Measurements from ENCODE around the gene APCDD1L. TPM values are rescaled to one million over a fixed set of nuclear protein-coding genes. Genes with fewer than 3 reads are reported as not detected.

APCDD1L gene
- total RNA-seq, 1 experiment from 2014 or later: 2.6 TPM

DNA sequence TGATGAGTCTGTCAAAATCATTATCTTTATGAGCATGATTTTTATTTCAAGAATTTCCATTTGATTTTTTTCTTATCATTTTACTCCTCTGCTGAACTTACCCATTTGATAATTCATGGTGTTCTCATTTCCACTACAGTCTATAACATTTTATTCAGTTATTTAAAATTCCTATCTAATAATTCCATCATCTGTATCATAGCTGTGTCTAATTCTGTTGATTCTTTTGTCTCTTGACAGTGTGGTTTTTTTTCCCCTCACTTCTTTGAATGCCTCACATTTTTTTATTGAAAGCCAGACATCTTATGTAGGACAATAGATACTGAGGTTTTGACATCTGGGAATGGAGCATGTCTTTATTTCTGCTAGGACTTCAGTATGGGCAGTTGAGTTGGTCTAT lies 16.5 kb upstream of the APCDD1L start:
- no peak for DNase-seq
- no peak overlapping the region for H3K4me3 ChIP-seq (ENCODE audit: insufficient read depth, low read depth, low read length)
- H3K36me3 ChIP-seq (replicated peaks; ENCODE audit: control insufficient read depth, insufficient read depth, low read length): no peaks in the 10 kb centered on the region
- H3K27me3 ChIP-seq (ENCODE audit: control insufficient read depth, insufficient read depth, low read length): no peaks in the 10 kb centered on the region

DNA sequence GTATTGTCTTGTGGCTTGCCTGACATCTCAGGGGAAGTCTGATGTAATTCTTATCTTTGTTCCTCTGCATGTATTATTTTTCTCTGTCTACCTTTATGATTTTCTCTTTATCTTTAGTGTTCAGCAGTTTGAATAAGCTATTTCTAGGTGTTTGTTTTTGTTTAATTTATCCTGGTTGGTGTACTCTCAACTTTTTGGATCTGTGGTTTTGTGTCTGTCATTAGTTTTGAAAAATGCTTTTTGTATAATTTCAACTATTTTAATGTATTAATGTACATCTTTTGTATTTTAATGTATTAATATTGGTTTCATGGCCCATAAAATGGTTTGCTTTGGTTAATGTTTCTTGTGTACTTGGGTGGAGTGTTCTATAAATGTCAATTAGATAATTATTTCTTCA lies 15.9 kb upstream of the APCDD1L start:
- no peak for DNase-seq
- Histone ChIP-seq H3K4me3 (ENCODE audit: insufficient read depth, low read depth, low read length) (no peak overlapping the region), H3K27me3 (ENCODE audit: control insufficient read depth, insufficient read depth, low read length) (no peaks in the 10 kb centered on the region)

DNA sequence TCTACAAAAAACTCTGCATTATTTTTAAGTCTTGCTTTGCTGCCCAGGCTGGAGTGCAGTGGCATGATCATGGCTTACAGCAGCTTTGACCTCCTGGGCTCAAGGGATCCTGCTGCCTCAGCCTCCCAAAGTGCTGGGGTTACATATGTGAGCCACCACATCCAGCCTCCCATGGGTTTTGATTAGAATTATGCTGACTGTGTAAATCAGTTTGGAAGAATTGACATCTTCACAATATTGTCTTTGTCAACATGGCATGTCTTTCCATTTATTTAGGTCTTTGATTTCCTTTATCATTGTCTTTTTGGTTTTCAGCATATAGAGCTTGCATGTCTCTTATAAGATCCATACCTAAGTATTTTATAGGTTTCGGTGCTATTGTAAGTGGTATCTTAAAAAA lies 13.2 kb upstream of the APCDD1L start:
- DNase-seq: no peak
- Histone ChIP-seq H3K4me3 (ENCODE audit: insufficient read depth, low read depth, low read length) (no peak overlapping the region), H3K27me3 (ENCODE audit: control insufficient read depth, insufficient read depth, low read length) (no peaks in the 10 kb centered on the region), H3K36me3 (replicated peaks; ENCODE audit: control insufficient read depth, insufficient read depth, low read length) (no peaks in the 10 kb centered on the region)

More for the DNA sequence above, 15.9 kb upstream of the APCDD1L start:
- no peaks in the 10 kb centered on the region for H3K36me3 ChIP-seq (replicated peaks; ENCODE audit: control insufficient read depth, insufficient read depth, low read length)

DNA sequence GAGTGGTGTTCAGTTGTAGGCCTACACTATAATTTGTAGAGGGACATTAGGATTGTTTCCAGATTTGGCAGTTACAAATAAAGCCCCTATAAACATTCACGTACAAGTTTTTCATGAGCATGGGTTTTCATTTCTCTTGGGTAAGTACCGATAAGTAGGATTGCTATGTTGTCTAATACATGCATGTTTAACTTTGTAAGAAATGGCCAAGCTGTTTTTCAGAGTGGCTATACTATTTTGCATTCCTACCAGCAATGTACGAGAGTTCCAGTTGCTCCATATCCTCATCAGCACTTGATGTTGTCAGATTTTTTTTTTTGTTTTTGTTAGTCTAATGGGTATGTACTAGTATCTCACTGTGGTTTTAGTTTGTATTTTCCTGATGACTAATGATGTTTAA lies 11.2 kb upstream of the APCDD1L start:
- H3K36me3 ChIP-seq (replicated peaks; ENCODE audit: control insufficient read depth, insufficient read depth, low read length): no peaks in the 10 kb centered on the region
- H3K27me3 ChIP-seq (ENCODE audit: control insufficient read depth, insufficient read depth, low read length): no peaks in the 10 kb centered on the region
- DNase-seq: no peak
- no peak overlapping the region for H3K4me3 ChIP-seq (ENCODE audit: insufficient read depth, low read depth, low read length)

DNA sequence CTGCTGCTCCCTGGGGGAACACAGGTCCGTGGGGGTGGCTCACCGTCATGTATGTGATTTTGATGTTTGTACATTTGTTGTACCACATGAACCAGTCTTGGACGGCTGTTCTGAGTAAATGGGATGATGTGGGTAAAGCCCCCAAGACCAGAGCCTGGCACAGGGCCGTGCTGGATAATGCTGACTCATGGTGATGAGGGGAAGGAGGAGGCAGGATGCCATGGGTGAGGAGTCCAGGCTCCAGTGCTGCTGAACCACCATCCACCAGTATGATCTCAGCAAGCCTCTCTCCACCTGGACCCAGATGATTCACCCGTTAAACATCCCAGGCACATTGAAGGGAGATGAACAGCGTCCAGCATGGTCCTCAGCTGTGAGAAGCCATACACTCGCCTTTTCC lies 9.6 kb upstream of the APCDD1L start:
- H3K27me3 ChIP-seq (ENCODE audit: control insufficient read depth, insufficient read depth, low read length): no peaks in the 10 kb centered on the region
- DNase-seq: no peak
- H3K4me3 ChIP-seq (ENCODE audit: insufficient read depth, low read depth, low read length): no peak overlapping the region
- no peaks in the 10 kb centered on the region for H3K36me3 ChIP-seq (replicated peaks; ENCODE audit: control insufficient read depth, insufficient read depth, low read length)

DNA sequence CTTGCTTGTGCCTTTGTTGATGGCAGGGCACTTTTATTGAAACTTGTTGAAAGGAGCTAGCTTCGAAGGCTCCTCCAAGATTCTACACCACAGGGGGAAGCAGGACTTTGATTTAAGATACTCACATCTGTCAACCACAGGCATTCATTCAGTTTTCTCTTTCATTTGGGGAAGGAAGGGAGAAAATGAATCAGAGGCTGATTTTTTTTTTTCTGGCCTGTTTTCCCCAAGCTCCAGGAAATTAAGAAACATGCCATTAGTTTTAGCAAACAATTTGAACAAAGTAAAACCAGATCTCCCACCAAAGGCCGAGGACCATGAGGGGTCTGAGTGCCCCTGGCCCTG lies 8.7 kb upstream of the APCDD1L start:
- DNase-seq: no peak
- no peaks in the 10 kb centered on the region for H3K36me3 ChIP-seq (replicated peaks; ENCODE audit: control insufficient read depth, insufficient read depth, low read length)
- no peak overlapping the region for H3K4me3 ChIP-seq (ENCODE audit: insufficient read depth, low read depth, low read length)
- no peaks in the 10 kb centered on the region for H3K27me3 ChIP-seq (ENCODE audit: control insufficient read depth, insufficient read depth, low read length)

DNA sequence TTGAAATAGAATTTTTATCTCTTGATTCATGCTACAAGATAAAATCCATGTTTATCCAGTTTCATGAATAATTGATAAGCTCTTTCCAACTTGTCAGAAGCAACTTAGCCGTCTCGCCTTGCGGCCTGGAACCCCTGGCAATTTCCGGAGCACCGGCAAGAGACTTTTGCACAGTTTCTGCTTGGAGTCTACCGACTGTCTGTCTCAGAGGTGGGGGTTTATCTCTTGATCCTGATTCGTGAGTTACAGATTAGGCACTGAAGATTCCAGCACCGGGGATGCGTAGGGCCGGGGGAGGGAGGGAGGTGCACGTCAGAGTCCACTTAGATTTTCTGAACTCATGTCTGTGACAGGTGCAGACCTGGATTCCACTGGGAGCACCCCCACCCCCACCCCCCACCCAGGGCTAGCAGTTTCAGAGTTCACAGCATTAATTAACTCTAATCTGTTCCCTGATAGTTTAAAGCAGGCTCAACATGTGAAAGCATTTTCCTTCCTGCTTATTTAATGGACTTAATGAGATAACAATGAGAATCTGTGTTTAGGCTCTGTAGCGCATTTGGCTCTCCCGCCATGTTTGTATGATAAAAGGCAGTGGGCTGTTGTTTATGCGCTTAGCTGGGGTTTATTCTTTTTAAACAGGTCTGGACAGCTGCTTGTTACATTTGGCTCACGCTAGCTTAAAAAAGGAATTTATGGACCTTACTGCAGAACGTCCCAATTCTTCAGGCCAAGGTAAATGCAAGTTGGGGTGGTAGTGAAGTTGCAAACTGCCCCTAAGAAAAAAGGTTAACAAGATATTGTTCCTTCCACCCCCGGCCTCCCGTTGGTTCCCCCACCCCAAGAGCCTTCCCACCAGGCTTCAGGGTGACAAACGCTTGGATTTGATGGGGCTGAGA lies 8.1 kb upstream of the APCDD1L start:
- Histone ChIP-seq H3K36me3 (replicated peaks; ENCODE audit: control insufficient read depth, insufficient read depth, low read length) (no peaks in the 10 kb centered on the region), H3K4me3 (ENCODE audit: insufficient read depth, low read depth, low read length) (no peak overlapping the region), H3K27me3 (ENCODE audit: control insufficient read depth, insufficient read depth, low read length) (no peaks in the 10 kb centered on the region)
- DNase-seq: no peak

DNA sequence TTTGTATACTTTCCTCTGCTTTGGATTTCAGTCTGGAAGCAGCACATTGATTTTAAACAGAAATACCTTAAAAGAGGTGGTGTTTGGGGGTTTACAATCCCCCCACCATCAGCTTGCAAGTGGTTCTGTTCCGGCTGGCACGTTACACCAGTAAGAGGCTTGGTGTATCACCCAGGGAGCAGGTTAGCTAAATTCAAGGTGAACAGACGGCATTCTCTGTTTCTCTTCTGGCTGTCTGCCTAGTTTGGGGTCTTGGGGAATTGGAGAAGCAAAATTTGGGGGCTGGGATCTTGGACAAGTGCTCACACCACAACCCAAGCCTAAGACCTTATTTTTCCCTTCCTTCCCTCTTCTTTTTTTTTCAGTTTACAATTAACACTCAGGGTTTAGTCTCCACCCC lies 7.5 kb upstream of the APCDD1L start:
- no peaks in the 10 kb centered on the region for H3K36me3 ChIP-seq (replicated peaks; ENCODE audit: control insufficient read depth, insufficient read depth, low read length)
- no peak for DNase-seq
- no peaks in the 10 kb centered on the region for H3K27me3 ChIP-seq (ENCODE audit: control insufficient read depth, insufficient read depth, low read length)
- H3K4me3 ChIP-seq (ENCODE audit: insufficient read depth, low read depth, low read length): no peak overlapping the region

DNA sequence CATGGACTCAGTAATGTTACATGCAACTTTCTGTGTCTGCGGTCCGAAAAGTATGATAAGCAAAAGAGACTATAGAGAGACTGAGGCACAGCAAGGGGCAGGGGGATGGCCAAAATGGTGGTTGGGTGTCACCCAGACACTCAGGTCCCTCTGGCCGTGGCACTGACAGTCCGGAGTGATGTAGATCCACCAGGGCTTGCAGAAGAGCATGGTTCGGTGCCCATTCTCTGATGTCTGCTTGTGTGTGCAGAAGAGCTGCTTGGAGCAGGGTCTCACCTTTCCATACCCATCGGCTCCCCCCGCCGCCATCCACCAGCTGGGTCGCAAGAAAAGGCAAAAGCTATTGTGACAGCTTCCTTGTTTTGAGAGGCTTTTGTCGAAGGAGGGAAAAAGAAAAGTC lies 6.6 kb upstream of the APCDD1L start:
- Histone ChIP-seq H3K27me3 (ENCODE audit: control insufficient read depth, insufficient read depth, low read length) (no peaks in the 10 kb centered on the region), H3K36me3 (replicated peaks; ENCODE audit: control insufficient read depth, insufficient read depth, low read length) (no peaks in the 10 kb centered on the region), H3K4me3 (ENCODE audit: insufficient read depth, low read depth, low read length) (no peak overlapping the region)
- DNase-seq: no peak

DNA sequence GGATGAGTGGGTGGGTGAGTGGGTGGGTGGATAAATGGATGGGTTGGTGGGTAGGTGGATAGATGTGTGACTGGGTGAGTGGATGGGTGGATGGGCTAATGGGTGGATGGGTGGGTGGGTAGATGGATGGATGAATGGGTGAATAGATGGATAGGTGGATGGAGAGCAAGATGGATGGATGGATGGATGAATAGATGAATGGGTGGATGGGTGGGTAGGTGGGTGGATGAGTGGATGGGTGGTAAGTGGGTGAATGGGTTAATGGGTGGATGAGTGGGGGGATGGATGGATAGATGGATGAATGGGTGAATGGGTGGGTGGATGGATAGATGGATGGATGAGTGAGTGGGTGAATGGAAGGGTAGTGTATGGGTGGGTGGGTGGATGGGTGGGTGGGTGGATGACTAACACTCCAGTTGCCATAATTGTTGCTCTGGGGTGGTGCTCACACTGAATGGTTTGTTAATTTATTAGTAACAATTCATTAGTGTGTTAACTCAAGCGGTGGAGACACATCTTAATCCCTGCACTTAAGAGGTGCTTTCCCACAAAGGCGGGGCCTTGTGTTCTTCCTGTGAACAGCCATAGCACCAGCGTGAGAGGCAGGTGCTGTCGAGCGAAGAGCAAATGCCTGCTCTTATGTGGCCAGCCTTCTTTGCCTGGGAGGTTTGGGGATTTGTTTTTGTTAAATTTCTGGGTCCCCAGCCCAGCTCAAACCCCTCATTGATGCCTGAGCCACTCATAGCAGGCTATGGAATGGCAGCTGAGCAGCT lies 4.9 kb upstream of the APCDD1L start:
- peaks cover 12% of the 10 kb centered on the region for H3K27me3 ChIP-seq (ENCODE audit: control insufficient read depth, insufficient read depth, low read length)
- DNase-seq: no peak

DNA sequence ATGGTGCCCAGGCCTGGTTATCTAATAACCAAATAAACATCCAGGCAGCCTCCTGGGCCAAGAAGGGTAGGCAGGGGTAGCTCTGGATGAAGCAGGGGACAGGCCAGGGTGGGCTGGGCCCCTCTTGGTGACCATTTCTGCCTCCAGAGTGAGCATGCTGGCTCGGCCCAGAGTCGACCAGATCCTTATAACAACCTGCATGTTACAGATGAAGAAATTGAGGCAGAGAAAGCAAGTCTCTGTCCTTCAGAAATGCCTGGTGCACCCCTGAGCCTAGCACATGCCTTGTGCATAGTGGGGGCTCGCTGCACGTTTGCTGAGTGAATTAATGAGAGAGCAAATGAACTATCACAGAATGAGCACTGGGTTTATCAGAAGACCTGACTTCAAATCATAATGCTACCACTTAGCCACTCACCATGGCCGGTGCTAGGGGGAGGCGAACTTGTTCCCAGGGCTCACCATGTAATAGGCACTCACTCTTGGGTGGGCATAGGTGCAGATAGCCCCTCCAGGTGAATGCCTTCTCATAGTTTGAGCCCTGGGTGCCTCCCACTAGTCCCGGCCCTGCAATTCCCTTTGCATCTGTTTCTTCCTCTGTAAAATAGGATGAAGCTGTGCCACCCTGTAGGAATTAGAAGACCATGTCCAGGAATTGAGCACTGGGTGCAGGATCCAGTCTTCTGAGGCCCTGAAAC lies 3.8 kb upstream of the APCDD1L start:
- DNase-seq: no peak
- Histone ChIP-seq H3K4me3 (ENCODE audit: insufficient read depth, low read depth, low read length) (no peak overlapping the region), H3K36me3 (replicated peaks; ENCODE audit: control insufficient read depth, insufficient read depth, low read length) (no peaks in the 10 kb centered on the region), H3K27me3 (ENCODE audit: control insufficient read depth, insufficient read depth, low read length) (peaks cover 23% of the 10 kb centered on the region)

More for the DNA sequence above, 4.9 kb upstream of the APCDD1L start:
- H3K36me3 ChIP-seq (replicated peaks; ENCODE audit: control insufficient read depth, insufficient read depth, low read length): no peaks in the 10 kb centered on the region
- no peak overlapping the region for H3K4me3 ChIP-seq (ENCODE audit: insufficient read depth, low read depth, low read length)

DNA sequence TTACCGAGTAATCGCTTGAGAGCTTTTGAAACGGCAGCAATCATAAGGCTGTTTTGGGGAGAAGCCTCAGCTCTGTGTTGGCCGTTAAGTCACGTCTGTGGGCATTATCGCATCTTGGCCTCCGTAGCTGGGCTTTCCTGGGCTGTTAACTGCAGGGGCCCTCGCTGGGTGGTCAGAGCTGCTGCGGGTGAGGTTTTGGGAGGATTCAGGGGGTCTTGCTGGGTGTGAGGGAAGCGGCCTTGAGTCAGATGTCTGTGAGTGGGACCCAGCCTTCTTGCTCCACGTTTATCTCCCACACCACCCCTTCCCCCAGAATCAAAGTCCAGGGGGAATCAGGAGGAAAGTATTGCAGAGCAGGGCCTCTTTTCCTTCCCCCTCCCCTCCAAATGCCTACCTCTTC lies 3.2 kb upstream of the APCDD1L start:
- H3K4me3 ChIP-seq (ENCODE audit: insufficient read depth, low read depth, low read length): no peak overlapping the region
- no peak for DNase-seq
- no peaks in the 10 kb centered on the region for H3K36me3 ChIP-seq (replicated peaks; ENCODE audit: control insufficient read depth, insufficient read depth, low read length)
- peaks cover 30% of the 10 kb centered on the region for H3K27me3 ChIP-seq (ENCODE audit: control insufficient read depth, insufficient read depth, low read length)

DNA sequence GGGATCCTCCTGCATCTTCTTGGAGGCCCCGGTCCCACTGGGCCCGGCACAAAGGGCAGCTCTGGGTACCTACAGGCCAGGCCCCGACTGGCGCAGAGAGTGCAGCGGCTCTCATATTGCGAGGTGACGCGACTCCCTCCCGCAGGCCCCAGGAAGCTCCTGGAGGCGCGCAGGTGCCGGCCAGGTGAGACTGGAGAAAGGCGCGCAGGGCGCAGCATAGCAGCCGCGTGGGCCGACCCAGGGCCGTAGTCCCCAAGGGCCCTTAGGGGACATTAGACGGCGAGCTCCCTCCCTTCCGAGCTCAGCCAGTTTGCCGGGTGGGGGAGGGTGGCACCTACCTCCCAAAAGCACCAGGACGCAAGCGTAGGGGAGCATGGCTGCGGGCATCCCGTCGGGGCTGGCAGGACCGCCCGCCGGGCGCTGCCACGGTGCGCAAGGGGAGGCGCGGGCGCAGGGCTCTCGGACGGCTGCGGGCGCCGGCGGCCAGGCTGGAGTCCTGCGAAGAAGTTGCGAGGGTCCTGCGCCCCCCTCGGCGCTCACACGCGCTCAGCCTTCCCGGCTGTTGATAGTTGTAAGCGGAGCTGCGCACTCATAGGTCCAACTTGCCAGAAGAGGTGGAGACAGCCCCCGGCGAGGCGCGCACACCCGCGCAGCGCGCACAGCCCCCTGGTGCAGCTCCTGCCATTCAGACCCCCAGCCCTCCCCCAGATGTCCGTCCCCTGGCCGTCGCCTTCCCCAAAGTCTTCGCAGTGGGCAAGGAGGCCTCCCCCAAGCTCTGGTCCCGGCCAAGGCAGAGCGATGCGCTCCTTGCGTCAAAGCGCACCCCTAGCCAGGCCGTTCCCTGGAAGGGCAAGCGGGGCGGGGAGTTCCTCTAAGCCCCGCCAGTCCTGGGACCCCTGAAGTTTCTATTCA lies 622 bp downstream of the APCDD1L start:
- DNase-seq: peak; percentile 82
- H3K27me3 ChIP-seq (ENCODE audit: control insufficient read depth, insufficient read depth, low read length): peaks cover 36% of the 10 kb centered on the region

More for the DNA sequence above, 622 bp downstream of the APCDD1L start:
- H3K4me3 ChIP-seq (ENCODE audit: insufficient read depth, low read depth, low read length): peak overlapping the region; percentile 62
- no peaks in the 10 kb centered on the region for H3K36me3 ChIP-seq (replicated peaks; ENCODE audit: control insufficient read depth, insufficient read depth, low read length)
